ELF-1 (cell line): ENCODE data around the gene ABCD1.
"Not testable (repeated sequence)": the region's sequence is repeated elsewhere in the genome, so short reads cannot be mapped to it uniquely, and the experiment has no call there.

ENCODE experiments used
- DNase-seq: peaks from one replicate; pipeline ENCODE4 v3.0.0-alpha.2; 2016; ENCODE audit warnings: low read depth, low spot score

Gene ABCD1

GRCh38 chrX:153724252-153725038, at the start of gene ABCD1, which contains the start of gene BCAP31:
ABCD1 (plus strand) TSS chrX:153724856; CDS start chrX:153725267, 411 bp downstream.
BCAP31 (minus strand) TSS chrX:153724387; CDS start chrX:153723244, 1,143 bp downstream.
- DNase-seq, result peak; percentile 96

- DNase-seq, result no peak
Observed at GRCh38 chrX:153681175-153681574, 43.5 kb upstream of the ABCD1 start.

GRCh38 chrX:153683486-153683885, 41.2 kb upstream of the ABCD1 start:
- DNase-seq, result not testable (repeated sequence)

- DNase-seq, result no peak
Observed at GRCh38 chrX:153684467-153685155, 40.0 kb upstream of the ABCD1 start.

- DNase-seq, result peak; percentile 80
Observed at GRCh38 chrX:153685156-153685536, 39.5 kb upstream of the ABCD1 start.

- DNase-seq, result peak; percentile 64
Observed at GRCh38 chrX:153685751-153686696, 38.6 kb upstream of the ABCD1 start.

- peak; percentile 78 for DNase-seq
Observed at GRCh38 chrX:153686711-153687110, 37.9 kb upstream of the ABCD1 start.

GRCh38 chrX:153687121-153688039, 37.3 kb upstream of the ABCD1 start, which contains the start of gene SLC6A8:
SLC6A8 (plus strand) TSS chrX:153687926; CDS start chrX:153688575, 649 bp downstream.
- DNase-seq, result peak; percentile 88

- DNase-seq, result no peak
Observed at GRCh38 chrX:153688071-153688470, 36.6 kb upstream of the ABCD1 start.

GRCh38 chrX:153688506-153688905, 36.1 kb upstream of the ABCD1 start:
- no peak for DNase-seq

- no peak for DNase-seq
Observed at GRCh38 chrX:153688911-153689590, 35.6 kb upstream of the ABCD1 start.

GRCh38 chrX:153689654-153690465, 34.8 kb upstream of the ABCD1 start:
- peak; percentile 73 for DNase-seq

GRCh38 chrX:153690466-153690865, 34.2 kb upstream of the ABCD1 start:
- no peak for DNase-seq

- DNase-seq, result not testable (repeated sequence)
Observed at GRCh38 chrX:153691032-153691827, 33.4 kb upstream of the ABCD1 start.

- DNase-seq, result no peak
Observed at GRCh38 chrX:153692003-153692402, 32.7 kb upstream of the ABCD1 start.

GRCh38 chrX:153692611-153693156, 32.0 kb upstream of the ABCD1 start:
- no peak for DNase-seq

- DNase-seq, result no peak
Observed at GRCh38 chrX:153693216-153694086, 31.2 kb upstream of the ABCD1 start.
